Spleen (tissue), 7 donors: Measurements from ENCODE around the gene AMZ2.
"Not testable (repeated sequence)": the region's sequence is repeated elsewhere in the genome, so short reads cannot be mapped to it uniquely, and the experiment has no call there.

Experiments used
- POLR2A ChIP-seq, 3 donors: fragments of 450-650 bp; IDR thresholded peaks; one replicate each; pipeline ENCODE4 v1.5.1; 2017; ENCODE audit warnings: antibody characterized with exemption in 3 of 3, mild to moderate bottlenecking in 1 of 3
- TF ChIP-seq, protein P1 (sequence below), 11 experiments: fragments of 200-600 bp in 7 of 11; fragments of 450-650 bp in 4 of 11; sonication (generic) in 4 of 11; IDR thresholded peaks in 8 of 11; conservative IDR thresholded peaks in 3 of 11; 1 replicate in 7 of 11; 2 replicates in 4 of 11; pipeline versions ENCODE4 v1.4.0 to v1.8.0; 2016 to 2021; ENCODE audit warnings: antibody characterized with exemption in 11 of 11, inconsistent platforms in 4 of 11, mild to moderate bottlenecking in 1 of 11
- donor health status: DM: no; HTN: no; CAD: no; lungs with moderate emphysema.
- donor health status: DM: no; HTN: no; CAD: no.
- donor health status: DM: no; HTN: no; CAD: no.

DNA sequence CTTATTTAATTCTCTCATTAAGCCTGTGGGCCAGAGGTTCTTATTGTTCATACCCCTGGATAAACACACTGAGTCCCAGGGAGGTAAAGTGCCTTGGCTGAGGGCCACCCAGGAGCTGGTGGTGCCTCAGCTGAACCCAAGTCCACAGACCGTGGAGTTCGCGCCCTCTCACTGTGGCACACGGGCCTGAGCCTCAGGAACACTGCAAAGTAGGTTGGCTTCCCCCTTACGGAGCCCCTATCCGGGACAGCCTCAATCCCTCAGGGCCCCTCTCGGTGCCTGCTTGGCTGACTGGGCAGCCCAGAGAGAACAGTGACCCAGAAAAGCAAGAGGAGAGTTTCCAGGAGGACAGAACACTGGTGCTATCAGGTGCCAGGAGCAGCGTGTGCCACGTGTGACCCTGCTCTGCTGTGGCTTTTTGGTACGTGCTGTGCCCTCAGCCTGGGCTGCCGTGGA, 12.5 kb upstream of the AMZ2 start:
- TF ChIP-seq, protein P1, sequence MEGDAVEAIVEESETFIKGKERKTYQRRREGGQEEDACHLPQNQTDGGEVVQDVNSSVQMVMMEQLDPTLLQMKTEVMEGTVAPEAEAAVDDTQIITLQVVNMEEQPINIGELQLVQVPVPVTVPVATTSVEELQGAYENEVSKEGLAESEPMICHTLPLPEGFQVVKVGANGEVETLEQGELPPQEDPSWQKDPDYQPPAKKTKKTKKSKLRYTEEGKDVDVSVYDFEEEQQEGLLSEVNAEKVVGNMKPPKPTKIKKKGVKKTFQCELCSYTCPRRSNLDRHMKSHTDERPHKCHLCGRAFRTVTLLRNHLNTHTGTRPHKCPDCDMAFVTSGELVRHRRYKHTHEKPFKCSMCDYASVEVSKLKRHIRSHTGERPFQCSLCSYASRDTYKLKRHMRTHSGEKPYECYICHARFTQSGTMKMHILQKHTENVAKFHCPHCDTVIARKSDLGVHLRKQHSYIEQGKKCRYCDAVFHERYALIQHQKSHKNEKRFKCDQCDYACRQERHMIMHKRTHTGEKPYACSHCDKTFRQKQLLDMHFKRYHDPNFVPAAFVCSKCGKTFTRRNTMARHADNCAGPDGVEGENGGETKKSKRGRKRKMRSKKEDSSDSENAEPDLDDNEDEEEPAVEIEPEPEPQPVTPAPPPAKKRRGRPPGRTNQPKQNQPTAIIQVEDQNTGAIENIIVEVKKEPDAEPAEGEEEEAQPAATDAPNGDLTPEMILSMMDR (IDR thresholded peaks at IDR 0.05 in 8 of 11, conservative IDR thresholded peaks at IDR 0.05 in 3 of 11): not testable (repeated sequence)
- not testable (repeated sequence) for TF ChIP-seq POLR2A (IDR thresholded peaks at IDR 0.05)
